Measurements from ENCODE around the gene ABHD5. TPM values are rescaled to one million over a fixed set of nuclear protein-coding genes. Genes with fewer than 3 reads are reported as not detected.

Gene ABHD5
- total and polyA plus RNA-seq, 2 of the 13 experiments (the other 11 are each of a cell fraction or from before 2014, with no cell fraction given), result 4.5 to 13.3 TPM

GRCh38 chr3:43691120-43691995, 620 bp downstream of the ABHD5 start (continued):
- TF ChIP-seq, protein P1, sequence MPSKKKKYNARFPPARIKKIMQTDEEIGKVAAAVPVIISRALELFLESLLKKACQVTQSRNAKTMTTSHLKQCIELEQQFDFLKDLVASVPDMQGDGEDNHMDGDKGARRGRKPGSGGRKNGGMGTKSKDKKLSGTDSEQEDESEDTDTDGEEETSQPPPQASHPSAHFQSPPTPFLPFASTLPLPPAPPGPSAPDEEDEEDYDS (CRISPR knock-in tag; IDR thresholded peaks at IDR 0.05), result peak; percentile 72
- TF ChIP-seq ZC3H4 (CRISPR knock-in tag; IDR thresholded peaks at IDR 0.05; ENCODE audit: borderline replicate concordance) (no peak), ZNF10 (CRISPR knock-in tag; IDR thresholded peaks at IDR 0.05; ENCODE audit: borderline replicate concordance, low read depth) (no peak), FIP1L1 (IDR thresholded peaks at IDR 0.05; ENCODE audit: borderline replicate concordance, insufficient read depth, low read depth, low read length) (no peak), NFYC (CRISPR knock-in tag; IDR thresholded peaks at IDR 0.05) (no peak), PHB2 (IDR thresholded peaks at IDR 0.05; ENCODE audit: partially characterized antibody) (no peak), DDIT3 (CRISPR knock-in tag; IDR thresholded peaks at IDR 0.05) (no peak), ZNF616 (CRISPR knock-in tag; IDR thresholded peaks at IDR 0.05; ENCODE audit: low read depth) (no peak), NR2F6 (IDR thresholded peaks at IDR 0.05) (no peak), NR2F6 (CRISPR knock-in tag; IDR thresholded peaks at IDR 0.05) (no peak), DR1 (CRISPR knock-in tag; IDR thresholded peaks at IDR 0.05) (no peak), ZNF180 (CRISPR knock-in tag; IDR thresholded peaks at IDR 0.05; ENCODE audit: borderline replicate concordance, low read depth) (no peak), CENPT (CRISPR knock-in tag; IDR thresholded peaks at IDR 0.05; ENCODE audit: low read depth) (0 out of 2 replicates have a peak, but pooled peaks have one; percentile 15), THYN1 (CRISPR knock-in tag; IDR thresholded peaks at IDR 0.05; ENCODE audit: borderline replicate concordance, low read depth) (no peak), LCORL (IDR thresholded peaks at IDR 0.05) (no peak), LCORL (CRISPR knock-in tag; IDR thresholded peaks at IDR 0.05) (no peak), HOXA9 (CRISPR knock-in tag; IDR thresholded peaks at IDR 0.05; ENCODE audit: borderline replicate concordance) (no peak; the same call in 1 of the 2 replicates), HDAC6 (IDR thresholded peaks at IDR 0.05; ENCODE audit: low read depth, low read length) (no peak), SMAD1 (CRISPR knock-in tag; IDR thresholded peaks at IDR 0.05; ENCODE audit: borderline replicate concordance, low read depth) (no peak), RARG (CRISPR knock-in tag; IDR thresholded peaks at IDR 0.05; ENCODE audit: low read depth) (no peak), ZNF33A (CRISPR knock-in tag; IDR thresholded peaks at IDR 0.05; ENCODE audit: borderline replicate concordance) (no peak), ATM (IDR thresholded peaks at IDR 0.05; ENCODE audit: borderline replicate concordance) (no peak), REL (CRISPR knock-in tag; conservative IDR thresholded peaks at IDR 0.05) (0 out of 2 replicates have a peak, but pooled peaks have one; percentile 6), RELA (CRISPR knock-in tag; IDR thresholded peaks at IDR 0.05) (no peak), ZFP36L2 (CRISPR knock-in tag; IDR thresholded peaks at IDR 0.05) (no peak)
- TF ChIP-seq, protein P2, sequence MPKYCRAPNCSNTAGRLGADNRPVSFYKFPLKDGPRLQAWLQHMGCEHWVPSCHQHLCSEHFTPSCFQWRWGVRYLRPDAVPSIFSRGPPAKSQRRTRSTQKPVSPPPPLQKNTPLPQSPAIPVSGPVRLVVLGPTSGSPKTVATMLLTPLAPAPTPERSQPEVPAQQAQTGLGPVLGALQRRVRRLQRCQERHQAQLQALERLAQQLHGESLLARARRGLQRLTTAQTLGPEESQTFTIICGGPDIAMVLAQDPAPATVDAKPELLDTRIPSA (CRISPR knock-in tag; IDR thresholded peaks at IDR 0.05; ENCODE audit: borderline replicate concordance), result no peak
- TF ChIP-seq, protein P3, sequence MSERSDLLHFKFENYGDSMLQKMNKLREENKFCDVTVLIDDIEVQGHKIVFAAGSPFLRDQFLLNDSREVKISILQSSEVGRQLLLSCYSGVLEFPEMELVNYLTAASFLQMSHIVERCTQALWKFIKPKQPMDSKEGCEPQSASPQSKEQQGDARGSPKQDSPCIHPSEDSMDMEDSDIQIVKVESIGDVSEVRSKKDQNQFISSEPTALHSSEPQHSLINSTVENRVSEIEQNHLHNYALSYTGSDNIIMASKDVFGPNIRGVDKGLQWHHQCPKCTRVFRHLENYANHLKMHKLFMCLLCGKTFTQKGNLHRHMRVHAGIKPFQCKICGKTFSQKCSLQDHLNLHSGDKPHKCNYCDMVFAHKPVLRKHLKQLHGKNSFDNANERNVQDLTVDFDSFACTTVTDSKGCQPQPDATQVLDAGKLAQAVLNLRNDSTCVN (CRISPR knock-in tag; IDR thresholded peaks at IDR 0.05; ENCODE audit: borderline replicate concordance), result no peak
- TF ChIP-seq, protein P4, sequence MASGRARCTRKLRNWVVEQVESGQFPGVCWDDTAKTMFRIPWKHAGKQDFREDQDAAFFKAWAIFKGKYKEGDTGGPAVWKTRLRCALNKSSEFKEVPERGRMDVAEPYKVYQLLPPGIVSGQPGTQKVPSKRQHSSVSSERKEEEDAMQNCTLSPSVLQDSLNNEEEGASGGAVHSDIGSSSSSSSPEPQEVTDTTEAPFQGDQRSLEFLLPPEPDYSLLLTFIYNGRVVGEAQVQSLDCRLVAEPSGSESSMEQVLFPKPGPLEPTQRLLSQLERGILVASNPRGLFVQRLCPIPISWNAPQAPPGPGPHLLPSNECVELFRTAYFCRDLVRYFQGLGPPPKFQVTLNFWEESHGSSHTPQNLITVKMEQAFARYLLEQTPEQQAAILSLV (CRISPR knock-in tag; IDR thresholded peaks at IDR 0.05; ENCODE audit: borderline replicate concordance), result no peak

Data from HepG2 (cell line).